AG09309 (cell line): Measurements from ENCODE around the gene HIPK2.

ENCODE experiments used
- DNase-seq: peaks from one replicate; pipeline ENCODE4 v3.0.0-alpha.2; 2010; ENCODE audit warnings: low read depth
- H3K4me3 ChIP-seq: 2 replicates; pipeline ENCODE4 v1.5.1; 2011; ENCODE audit warnings: mild to moderate bottlenecking, low read depth, low read length, moderate library complexity; ENCODE audit not compliant: control insufficient read depth
- CTCF ChIP-seq: IDR thresholded peaks from 2 replicates; pipeline ENCODE4 v1.5.1; 2011; ENCODE audit warnings: mild to moderate bottlenecking, low read depth, low read length, inconsistent platforms; ENCODE audit not compliant: insufficient read depth, control insufficient read depth; ENCODE audit errors: missing control alignments

The HIPK2 gene

DNA sequence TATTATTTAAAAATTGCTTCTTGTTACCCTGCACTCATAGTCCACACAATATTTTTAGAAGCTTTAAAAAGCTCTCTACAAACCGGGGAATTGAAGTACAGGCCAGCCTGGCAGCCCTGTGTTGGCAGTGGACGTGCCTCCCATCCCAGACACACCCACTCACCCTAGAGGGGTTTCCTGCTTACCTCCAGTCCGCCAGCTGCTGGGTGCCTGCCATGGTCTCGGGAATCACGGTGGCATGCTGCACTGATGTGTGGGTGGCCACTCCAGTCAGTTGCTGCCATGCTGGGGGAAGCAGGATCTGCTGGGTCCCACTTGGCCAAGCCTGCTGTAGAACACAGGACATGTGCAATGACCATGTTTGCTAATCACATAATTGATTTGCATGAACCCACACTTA, 173.9 kb downstream of the HIPK2 start:
- no peak for DNase-seq
- TF ChIP-seq CTCF: no peak
- no peak overlapping the region for H3K4me3 ChIP-seq

DNA sequence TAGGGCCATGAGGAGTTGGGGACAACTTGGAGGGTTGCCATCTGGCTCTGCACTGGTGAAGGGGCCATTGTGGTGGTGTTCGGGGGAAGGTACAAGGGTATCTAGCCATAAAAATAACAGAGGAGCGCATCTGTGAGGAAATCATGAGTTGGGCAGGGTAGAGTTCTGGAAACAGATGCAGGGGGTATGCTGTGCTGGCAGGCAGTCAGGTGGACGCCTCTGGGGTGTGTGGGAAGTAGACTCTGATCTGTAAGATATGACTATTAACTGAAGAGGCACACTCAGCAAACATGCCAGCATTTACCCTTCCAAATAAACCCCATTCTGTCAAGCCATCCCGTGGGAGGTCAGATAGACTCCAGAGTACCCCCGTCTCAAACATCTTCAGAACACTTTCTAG, 174.5 kb downstream of the HIPK2 start:
- DNase-seq: no peak
- TF ChIP-seq CTCF: no peak
- H3K4me3 ChIP-seq: no peak overlapping the region

DNA sequence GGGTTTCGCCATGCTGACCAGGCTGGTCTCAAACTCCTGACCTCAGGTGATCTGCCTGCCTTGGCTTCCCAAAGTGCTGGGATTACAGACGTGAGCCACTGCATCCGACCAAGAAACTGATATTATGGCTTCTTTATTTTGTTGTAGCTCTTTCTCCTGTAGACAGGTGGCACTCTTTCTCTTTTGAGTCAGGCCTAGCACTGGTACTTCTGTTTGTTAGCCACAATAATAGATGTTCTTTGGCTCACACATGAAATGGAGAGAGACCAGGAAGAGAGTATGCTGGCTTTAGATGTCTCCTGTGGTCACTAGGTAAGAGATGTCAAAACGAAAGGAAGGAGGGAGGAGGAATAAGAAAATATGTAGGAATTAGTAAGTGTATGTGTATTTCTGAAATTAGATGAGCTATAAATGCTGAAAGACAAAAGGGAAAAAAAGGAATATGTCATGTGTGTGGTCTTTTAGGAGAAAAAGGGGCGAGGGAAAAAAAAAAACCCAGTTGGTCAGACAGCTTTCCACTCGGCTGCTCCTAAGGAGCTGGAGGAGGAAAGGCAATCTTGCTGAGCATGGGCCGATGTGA, 175.6 kb downstream of the HIPK2 start:
- DNase-seq: peak; percentile 7
- no peak overlapping the region for H3K4me3 ChIP-seq
- TF ChIP-seq CTCF: peak; percentile 67

DNA sequence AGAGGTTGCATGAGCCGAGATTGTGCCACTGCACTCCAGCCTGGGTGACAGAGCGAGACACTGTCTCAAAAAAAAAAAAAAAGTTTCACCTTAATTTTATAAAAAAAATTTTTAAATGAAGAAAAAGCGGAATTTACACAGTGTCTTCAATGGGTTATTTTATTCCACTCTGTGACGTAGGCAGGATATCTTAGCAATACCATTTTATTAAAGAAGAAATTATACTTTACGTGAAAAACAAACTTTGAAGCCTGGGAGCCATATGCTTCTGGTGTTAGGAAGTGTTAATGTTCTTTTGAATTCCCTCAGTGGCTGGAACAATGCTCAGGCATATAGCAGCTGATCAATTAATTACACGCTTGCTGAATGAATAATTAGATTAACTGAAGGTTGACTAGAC, 176.6 kb downstream of the HIPK2 start:
- no peak for DNase-seq
- TF ChIP-seq CTCF: no peak
- no peak overlapping the region for H3K4me3 ChIP-seq

- no peak for TF ChIP-seq CTCF
- DNase-seq: no peak
- no peak overlapping the region for H3K4me3 ChIP-seq
Observed at GRCh38 chr7:139600306-139600705, 177.5 kb downstream of the HIPK2 start.

- TF ChIP-seq CTCF: no peak
- H3K4me3 ChIP-seq: no peak overlapping the region
- DNase-seq: no peak
Observed at GRCh38 chr7:139598642-139599041, 179.2 kb downstream of the HIPK2 start.

GRCh38 chr7:139597028-139597427, 180.8 kb downstream of the HIPK2 start:
- no peak for TF ChIP-seq CTCF
- no peak overlapping the region for H3K4me3 ChIP-seq
- no peak for DNase-seq
